Esophagus squamous epithelium (tissue), 4 donors: ENCODE results near the gene GIMAP5.

Experiments used
- CTCF ChIP-seq, 6 experiments: fragments of 450-650 bp in 4 of 6; fragments of 200-600 bp in 2 of 6; sonication (generic) in 2 of 6; IDR thresholded peaks; one replicate each; pipeline ENCODE4 v1.5.1; 2016 to 2019; ENCODE audit warnings: antibody characterized with exemption in 6 of 6, mild to moderate bottlenecking in 4 of 6, moderate library complexity in 4 of 6
- POLR2A ChIP-seq, 4 donors: fragments of 450-650 bp; IDR thresholded peaks; one replicate each; pipeline ENCODE4 v1.6.1; 2017; ENCODE audit warnings: antibody characterized with exemption in 4 of 4, mild to moderate bottlenecking in 4 of 4, moderate library complexity in 3 of 4

GRCh38 chr7:150791304-150791703, 54.1 kb downstream of the GIMAP5 start:
- TF ChIP-seq POLR2A (IDR thresholded peaks at IDR 0.05) = no peak
- TF ChIP-seq CTCF (IDR thresholded peaks at IDR 0.05) = no peak
